SK-N-SH (cell line): ENCODE measurements around the gene IL9. TPM values are rescaled to one million over a fixed set of nuclear protein-coding genes. Genes with fewer than 3 reads are reported as not detected.

Experiments
- CTCF ChIA-PET: fragments of 300-600, 350-600 bp; formaldehyde crosslinking; extraction: SDS; loops from one replicate; lab custom pipeline; 2021; lab: Yijun Ruan, JAX
- POLR2A ChIA-PET: fragments of 350-600 bp; sonication (Branson Sonifier 250); formaldehyde crosslinking; extraction: SDS; loops from one replicate; lab custom pipeline; 2020; ENCODE audit warnings: antibody characterized with exemption, inconsistent platforms; lab: Yijun Ruan, JAX
- DNase-seq: peaks from one replicate; pipeline ENCODE4 v3.0.0; 2012
- H2AFZ ChIP-seq: fragments of 200-600 bp; sonication (generic); 2 replicates; pipeline ENCODE4 v1.8.1; 2016; ENCODE audit warnings: antibody characterized with exemption, mild to moderate bottlenecking, low read depth
- H3F3A ChIP-seq: fragments of 200-600 bp; sonication (generic); replicated peaks from 2 replicates; pipeline ENCODE3; 2016; ENCODE audit warnings: antibody characterized with exemption, mild to moderate bottlenecking; ENCODE audit not compliant: insufficient read depth
- H3K27ac ChIP-seq, 2 experiments: fragments of 200-500 bp in 1 of 2; fragments of 200-600 bp in 1 of 2; sonication (Bioruptor generic) in 1 of 2; sonication (generic), shearing (Covaris generic) in 1 of 2; 2 replicates each; pipeline versions ENCODE4 v1.5.1 to v1.6.1; 2014 to 2016; ENCODE audit warnings: low read depth in 2 of 2, inconsistent platforms in 1 of 2, low read length in 1 of 2, mild to moderate bottlenecking in 1 of 2, mixed read lengths in 1 of 2
- H3K27me3 ChIP-seq: fragments of 200-600 bp; sonication (generic), shearing (Covaris generic); 2 replicates; pipeline ENCODE4 v1.6.1; 2016; ENCODE audit warnings: mixed run types; ENCODE audit not compliant: insufficient read depth
- H3K36me3 ChIP-seq, 2 experiments: fragments of 200-500 bp in 1 of 2; fragments of 200-600 bp in 1 of 2; sonication (Bioruptor generic) in 1 of 2; sonication (generic) in 1 of 2; replicated peaks in 1 of 2; 2 replicates each; pipeline versions ENCODE3 to v1.5.1; 2014 to 2016; ENCODE audit warnings: low read length in 1 of 2, mild to moderate bottlenecking in 1 of 2; ENCODE audit not compliant: insufficient read depth in 2 of 2, control insufficient read depth in 1 of 2
- H3K4me1 ChIP-seq, 2 experiments: fragments of 200-500 bp in 1 of 2; fragments of 200-600 bp in 1 of 2; sonication (Bioruptor generic) in 1 of 2; sonication (generic), shearing (Covaris generic) in 1 of 2; 2 replicates each; pipeline versions ENCODE4 v1.5.1 to v1.6.1; 2014 to 2016; ENCODE audit warnings: low read depth in 1 of 2, low read length in 1 of 2, mixed run types in 1 of 2; ENCODE audit not compliant: insufficient read depth in 2 of 2, control insufficient read depth in 1 of 2
- H3K4me2 ChIP-seq: fragments of 200-600 bp; sonication (generic), shearing (Covaris generic); 2 replicates; pipeline ENCODE4 v1.6.1; 2017; ENCODE audit warnings: mixed run types
- H3K4me3 ChIP-seq, 2 experiments: fragments of 200-500 bp in 1 of 2; fragments of 200-600 bp in 1 of 2; sonication (Bioruptor generic) in 1 of 2; sonication (generic), shearing (Covaris generic) in 1 of 2; 2 replicates each; pipeline versions ENCODE4 v1.5.1 to v1.8.1; 2014 to 2016; ENCODE audit warnings: low read depth in 2 of 2, inconsistent platforms in 1 of 2, low read length in 1 of 2, mild to moderate bottlenecking in 1 of 2, mixed read lengths in 1 of 2, moderate library complexity in 1 of 2
- H3K79me2 ChIP-seq: fragments of 200-600 bp; sonication (generic); 2 replicates; pipeline ENCODE4 v1.8.1; 2017; ENCODE audit warnings: mild to moderate bottlenecking; ENCODE audit not compliant: insufficient read depth
- H3K9ac ChIP-seq: fragments of 200-600 bp; sonication (generic); 2 replicates; pipeline ENCODE4 v1.6.1; 2017; ENCODE audit warnings: mixed run types
- H3K9me2 ChIP-seq: fragments of 200-600 bp; sonication (generic); 2 replicates; pipeline ENCODE4 v1.6.1; 2017; ENCODE audit warnings: mixed run types
- H3K9me3 ChIP-seq: fragments of 200-600 bp; sonication (generic); 2 replicates; pipeline ENCODE4 v1.6.1; 2017; ENCODE audit warnings: mixed run types, mild to moderate bottlenecking, moderate library complexity
- H4K20me1 ChIP-seq: fragments of 200-600 bp; sonication (generic); 2 replicates; pipeline ENCODE4 v1.6.1; 2017; ENCODE audit warnings: mild to moderate bottlenecking, mixed run types; ENCODE audit not compliant: insufficient read depth
- ELF1 ChIP-seq: IDR thresholded peaks from 2 replicates; pipeline ENCODE4 v1.4.0; 2012
- EP300 ChIP-seq, 2 experiments: IDR thresholded peaks; 2 replicates each; pipeline versions ENCODE4 v1.4.0 to v1.6.1; 2012; ENCODE audit warnings: borderline replicate concordance in 1 of 2, low read depth in 1 of 2, low read length in 1 of 2
- IRF3 ChIP-seq: fragments of 150-350 bp; IDR thresholded peaks from 2 replicates; pipeline ENCODE4 v1.6.1; 2016; ENCODE audit warnings: mild to moderate bottlenecking, low read depth, low read length
- MEF2A ChIP-seq: IDR thresholded peaks from 2 replicates; pipeline ENCODE4 v1.4.0; 2012; ENCODE audit warnings: low read depth, borderline replicate concordance
- NFIC ChIP-seq: IDR thresholded peaks from 2 replicates; pipeline ENCODE4 v1.4.0; 2012; ENCODE audit warnings: borderline replicate concordance
- NRF1 ChIP-seq: IDR thresholded peaks from 2 replicates; pipeline ENCODE4 v1.6.1; 2012; ENCODE audit warnings: low read depth, mild to moderate bottlenecking, low read length
- REST ChIP-seq: IDR thresholded peaks from 2 replicates; pipeline ENCODE4 v1.6.1; 2012; ENCODE audit warnings: mild to moderate bottlenecking, low read depth, low read length, moderate library complexity
- USF1 ChIP-seq: IDR thresholded peaks from 2 replicates; pipeline ENCODE4 v1.4.0; 2012; ENCODE audit warnings: low read depth, borderline replicate concordance
- USF2 ChIP-seq: fragments of 150-350 bp; IDR thresholded peaks from 2 replicates; pipeline ENCODE4 v1.6.1; 2017; ENCODE audit warnings: antibody characterized with exemption, low read length, low read depth, borderline replicate concordance
- ZBTB33 ChIP-seq: IDR thresholded peaks from 2 replicates; pipeline ENCODE4 v1.4.0; 2012; ENCODE audit warnings: low read depth, borderline replicate concordance
- WGBS: methylation state at CpG from one replicate; pipeline ENCODE4 v1.1.6; 2017; ENCODE audit warnings: low lambda C conversion rate; 5-methylcytosine and 5-hydroxymethylcytosine counted together
- polyA plus RNA-seq, 3 experiments: library from polyadenylated mRNA; depleted of rRNA; stranded (reverse); fragments of >200 nt; gene quantifications; 2 replicates each; pipeline ENCODE4 v1.2.3, GENCODE V29; 2012

Gene IL9
- polyA plus RNA-seq, 1 of the 3 experiments (the other 2 are of a cell fraction), result not detected

- Histone ChIP-seq H3K4me2 (no peak overlapping the region), H2AFZ (no peak overlapping the region), H3K4me1 (no peaks in the 10 kb centered on the region), H3K4me3 (no peak overlapping the region), H3K9me3 (no peaks in the 10 kb centered on the region), H3F3A (peaks cover 6% of the 10 kb centered on the region), H3K9me2 (no peaks in the 10 kb centered on the region), H3K27ac (no peak overlapping the region), H3K79me2 (no peaks in the 10 kb centered on the region), H4K20me1 (no peaks in the 10 kb centered on the region), H3K9ac (no peak overlapping the region), H3K27me3 (no peaks in the 10 kb centered on the region), H3K36me3 (no peaks in the 10 kb centered on the region)
- TF ChIP-seq EP300 (IDR thresholded peaks at IDR 0.05; ENCODE audit: borderline replicate concordance in 1 of 2, low read depth in 1 of 2, low read length in 1 of 2), result no peak
- no peak for TF ChIP-seq IRF3
- TF ChIP-seq NFIC, result no peak
- no peak for TF ChIP-seq ZBTB33
- no peak for TF ChIP-seq REST
- no peak for TF ChIP-seq USF1
- no peak for TF ChIP-seq USF2
- no peak for TF ChIP-seq MEF2A
- no peak for TF ChIP-seq ELF1
- no peak for TF ChIP-seq NRF1
- 12% methylated on average over 1 of the region's 1 CpG for WGBS
- no peak for DNase-seq
- POLR2A ChIA-PET, result no interaction called here
- CTCF ChIA-PET, result interaction anchor here (1.2 to 1.6 kb wide), 3 partner anchors 161 to 455 kb away, joined by 3 to 5 read pairs (median 4); no protein-coding TSS in a partner anchor
These were observed 25.7 kb upstream of the IL9 start for GRCh38 chr5:135921388-135921787.
